Smooth muscle cell (in vitro differentiated cells): ENCODE measurements around the gene VPS37C. TPM values are rescaled to one million over a fixed set of nuclear protein-coding genes. Genes with fewer than 3 reads are reported as not detected.

ENCODE experiments used
- DNase-seq: peaks from one replicate; lab custom pipeline; 2025; ENCODE audit not compliant: unreplicated experiment; lab: John Stamatoyannopoulos, UW
- H2AFZ ChIP-seq: fragments of 200-600 bp; sonication (generic); 2 replicates; pipeline ENCODE4 v1.6.0; 2016; ENCODE audit warnings: antibody characterized with exemption, low read depth, mild to moderate bottlenecking
- H3F3A ChIP-seq: fragments of 200-600 bp; sonication (generic); 2 replicates; pipeline ENCODE4 v1.6.0; 2017; ENCODE audit warnings: antibody characterized with exemption, low read depth
- H3K27ac ChIP-seq: fragments of 200-600 bp; sonication (generic); 2 replicates; pipeline ENCODE4 v1.5.1; 2016; ENCODE audit warnings: low read depth, mild to moderate bottlenecking
- H3K27me3 ChIP-seq: fragments of 200-600 bp; sonication (generic); 2 replicates; pipeline ENCODE4 v1.6.1; 2016; ENCODE audit warnings: low read depth, mild to moderate bottlenecking
- H3K36me3 ChIP-seq: fragments of 200-600 bp; sonication (generic); 2 replicates; pipeline ENCODE4 v1.5.1; 2016; ENCODE audit warnings: low read depth
- H3K4me1 ChIP-seq: fragments of 200-600 bp; sonication (generic); 2 replicates; pipeline ENCODE4 v1.5.1; 2016; ENCODE audit warnings: low read depth
- H3K4me2 ChIP-seq: fragments of 200-600 bp; sonication (generic); 2 replicates; pipeline ENCODE4 v1.6.0; 2016; ENCODE audit warnings: mild to moderate bottlenecking
- H3K4me3 ChIP-seq: fragments of 200-600 bp; sonication (generic); 2 replicates; pipeline ENCODE4 v1.5.1; 2016; ENCODE audit warnings: mild to moderate bottlenecking
- H3K79me2 ChIP-seq: fragments of 200-600 bp; sonication (generic); 2 replicates; pipeline ENCODE4 v1.6.0; 2016; ENCODE audit warnings: low read depth, mild to moderate bottlenecking
- H3K9ac ChIP-seq: fragments of 200-600 bp; sonication (generic); 2 replicates; pipeline ENCODE4 v1.6.0; 2016; ENCODE audit warnings: low read depth
- H3K9me3 ChIP-seq: fragments of 200-600 bp; sonication (generic); replicated peaks from 2 replicates; pipeline ENCODE4 v1.5.1; 2016; ENCODE audit warnings: low read depth
- H4K20me1 ChIP-seq: fragments of 200-600 bp; sonication (generic); 2 replicates; pipeline ENCODE4 v1.6.0; 2016; ENCODE audit warnings: low read depth
- CTCF ChIP-seq: fragments of 200-600 bp; sonication (generic); IDR thresholded peaks from 2 replicates; pipeline ENCODE4 v1.5.1; 2017; ENCODE audit warnings: borderline replicate concordance, mild to moderate bottlenecking, antibody characterized with exemption; ENCODE audit not compliant: insufficient read depth, poor library complexity, severe bottlenecking
- WGBS: methylation state at CpG from one replicate; pipeline ENCODE4 v1.1.7; 2016; ENCODE audit warnings: low lambda C conversion rate; 5-methylcytosine and 5-hydroxymethylcytosine counted together
- polyA plus RNA-seq: library from polyadenylated mRNA; unstranded; fragments of >200 nt; fragmentation: Nextera tagmentation; extraction: Ambion mirVana; gene quantifications from 2 replicates; pipeline ENCODE4 v1.2.1, GENCODE V29; 2016
- total RNA-seq: library from RNA; depleted of rRNA; stranded (reverse); fragments of >200 nt; gene quantifications from 2 replicates; pipeline ENCODE4 v1.2.3, GENCODE V29; 2014

VPS37C gene
- total and polyA plus RNA-seq, 2 experiments from 2014 or later, result 8.8 to 15.4 TPM

- Histone ChIP-seq H3K4me3 (no peak overlapping the region), H4K20me1 (no peaks in the 10 kb centered on the region), H3K36me3 (no peaks in the 10 kb centered on the region), H3K27me3 (no peaks in the 10 kb centered on the region), H3K4me1 (peaks cover 6% of the 10 kb centered on the region), H3F3A (no peaks in the 10 kb centered on the region), H2AFZ (no peak overlapping the region), H3K9ac (no peak overlapping the region), H3K79me2 (no peaks in the 10 kb centered on the region), H3K4me2 (no peak overlapping the region), H3K27ac (no peak overlapping the region), H3K9me3 (no peaks in the 10 kb centered on the region)
- DNase-seq, result no peak
- 92% methylated on average over 9 of the region's 9 CpGs for WGBS
- no peak for TF ChIP-seq CTCF
These were observed 42.8 kb downstream of the VPS37C start for GRCh38 chr11:61118406-61118805.

GRCh38 chr11:61118004-61118403, 43.2 kb downstream of the VPS37C start:
- DNase-seq, result no peak
- H3K9me3 ChIP-seq, result no peaks in the 10 kb centered on the region
- no peaks in the 10 kb centered on the region for H3K79me2 ChIP-seq
- 92% methylated on average over 9 of the region's 9 CpGs for WGBS
- H3K4me1 ChIP-seq, result peaks cover 6% of the 10 kb centered on the region
- H4K20me1 ChIP-seq, result no peaks in the 10 kb centered on the region
- no peaks in the 10 kb centered on the region for H3F3A ChIP-seq
- no peaks in the 10 kb centered on the region for H3K36me3 ChIP-seq
- no peak overlapping the region for H3K4me2 ChIP-seq
- H3K4me3 ChIP-seq, result no peak overlapping the region
- no peak for TF ChIP-seq CTCF
- no peak overlapping the region for H3K9ac ChIP-seq
- no peaks in the 10 kb centered on the region for H3K27me3 ChIP-seq
- H3K27ac ChIP-seq, result no peak overlapping the region
- H2AFZ ChIP-seq, result no peak overlapping the region

- H3K27me3 ChIP-seq, result no peaks in the 10 kb centered on the region
- peaks cover 6% of the 10 kb centered on the region for H3K4me1 ChIP-seq
- WGBS, result 100% methylated on average over 2 of the region's 2 CpGs
- no peak for TF ChIP-seq CTCF
- no peak overlapping the region for H3K4me3 ChIP-seq
- H3K36me3 ChIP-seq, result no peaks in the 10 kb centered on the region
- H2AFZ ChIP-seq, result no peak overlapping the region
- H3K9me3 ChIP-seq, result no peaks in the 10 kb centered on the region
- no peak overlapping the region for H3K27ac ChIP-seq
- no peaks in the 10 kb centered on the region for H4K20me1 ChIP-seq
- H3F3A ChIP-seq, result no peaks in the 10 kb centered on the region
- H3K79me2 ChIP-seq, result no peaks in the 10 kb centered on the region
- no peak overlapping the region for H3K9ac ChIP-seq
- no peak for DNase-seq
- no peak overlapping the region for H3K4me2 ChIP-seq
These were observed 44.1 kb downstream of the VPS37C start for GRCh38 chr11:61117168-61117520.

GRCh38 chr11:61116426-61117167, 44.6 kb downstream of the VPS37C start:
- Histone ChIP-seq H3K9ac (no peak overlapping the region), H2AFZ (no peak overlapping the region), H3F3A (no peaks in the 10 kb centered on the region), H3K4me1 (peaks cover 6% of the 10 kb centered on the region), H3K27me3 (no peaks in the 10 kb centered on the region), H3K4me2 (no peak overlapping the region), H3K4me3 (no peak overlapping the region), H3K79me2 (no peaks in the 10 kb centered on the region), H3K27ac (no peak overlapping the region), H3K36me3 (no peaks in the 10 kb centered on the region), H4K20me1 (no peaks in the 10 kb centered on the region), H3K9me3 (no peaks in the 10 kb centered on the region)
- no peak for DNase-seq
- 96% methylated on average over 5 of the region's 7 CpGs for WGBS
- TF ChIP-seq CTCF, result no peak
